ENCODE measurements around the gene ANXA2.

The ANXA2 gene

GRCh38 chr15:60397772-60398445 is at the start of gene ANXA2:
TSS of gene ANXA2 (minus strand) at chr15:60397986. CDS start at chr15:60386075, 11,911 bp downstream.
- Mint-ChIP-seq H3K27me3 (no peaks in the 10 kb centered on the region), H3K27ac (peak within 1 kb of the TSS; percentile 95), H3K9me3 (no peaks in the 10 kb centered on the region), H3K4me3 (peak within 1 kb of the TSS; percentile 80), H3K4me1 (peaks cover 31% of the 10 kb centered on the region), H3K36me3 (peaks cover 9% of the 10 kb centered on the region)
- DNase-seq (ENCODE audit: low spot score in 2 of 2) (peak; percentile 61 to 68), ATAC-seq (ENCODE audit: low read depth) (peak; percentile 77)

- peaks cover 4% of the 10 kb centered on the region for H3K4me1 Mint-ChIP-seq
- DNase-seq (ENCODE audit: low spot score in 2 of 2) (no peak), ATAC-seq (ENCODE audit: low read depth) (no peak)
- no peak overlapping the region for H3K27ac Mint-ChIP-seq
- H3K27me3 Mint-ChIP-seq: no peaks in the 10 kb centered on the region
- no peak overlapping the region for H3K4me3 Mint-ChIP-seq
- H3K36me3 Mint-ChIP-seq: peaks cover 22% of the 10 kb centered on the region
- no peaks in the 10 kb centered on the region for H3K9me3 Mint-ChIP-seq
Measured at GRCh38 chr15:60444289-60444912, 46.6 kb upstream of the ANXA2 start.

- H3K27ac Mint-ChIP-seq: no peak overlapping the region
- DNase-seq (ENCODE audit: low spot score in 2 of 2) (no peak), ATAC-seq (ENCODE audit: low read depth) (no peak)
- H3K9me3 Mint-ChIP-seq: no peaks in the 10 kb centered on the region
- peaks cover 16% of the 10 kb centered on the region for H3K36me3 Mint-ChIP-seq
- H3K4me3 Mint-ChIP-seq: no peak overlapping the region
- H3K4me1 Mint-ChIP-seq: peaks cover 4% of the 10 kb centered on the region
- no peaks in the 10 kb centered on the region for H3K27me3 Mint-ChIP-seq
Measured at GRCh38 chr15:60442763-60443162, 45.0 kb upstream of the ANXA2 start.

GRCh38 chr15:60442031-60442650 is 44.4 kb upstream of the ANXA2 start:
- no peak for DNase-seq (ENCODE audit: low spot score in 2 of 2)
- H3K36me3 Mint-ChIP-seq: peaks cover 14% of the 10 kb centered on the region
- H3K4me3 Mint-ChIP-seq: no peak overlapping the region

GRCh38 chr15:60441331-60441730 is 43.5 kb upstream of the ANXA2 start:
- ATAC-seq (ENCODE audit: low read depth): no peak
- Mint-ChIP-seq H3K4me1 (peaks cover 4% of the 10 kb centered on the region), H3K4me3 (no peak overlapping the region), H3K27ac (peak overlapping the region; percentile 62), H3K36me3 (peaks cover 12% of the 10 kb centered on the region), H3K27me3 (no peaks in the 10 kb centered on the region), H3K9me3 (no peaks in the 10 kb centered on the region)
- DNase-seq (ENCODE audit: low spot score in 2 of 2): no peak

More at GRCh38 chr15:60442031-60442650, 44.4 kb upstream of the ANXA2 start:
- Mint-ChIP-seq H3K27me3 (no peaks in the 10 kb centered on the region), H3K9me3 (no peaks in the 10 kb centered on the region), H3K27ac (no peak overlapping the region), H3K4me1 (peaks cover 4% of the 10 kb centered on the region)
- ATAC-seq (ENCODE audit: low read depth): no peak

GRCh38 chr15:60438646-60439045 is 40.9 kb upstream of the ANXA2 start:
- H3K27me3 Mint-ChIP-seq: no peaks in the 10 kb centered on the region
- H3K27ac Mint-ChIP-seq: no peak overlapping the region
- ATAC-seq (ENCODE audit: low read depth) (no peak), DNase-seq (ENCODE audit: low spot score in 2 of 2) (no peak)
- H3K9me3 Mint-ChIP-seq: no peaks in the 10 kb centered on the region
- peaks cover 18% of the 10 kb centered on the region for H3K36me3 Mint-ChIP-seq
- H3K4me3 Mint-ChIP-seq: no peak overlapping the region
- H3K4me1 Mint-ChIP-seq: peaks cover 4% of the 10 kb centered on the region

- DNase-seq (ENCODE audit: low spot score in 2 of 2): no peak
- no peaks in the 10 kb centered on the region for H3K9me3 Mint-ChIP-seq
- H3K36me3 Mint-ChIP-seq: peaks cover 17% of the 10 kb centered on the region
- no peak for ATAC-seq (ENCODE audit: low read depth)
- no peak overlapping the region for H3K4me3 Mint-ChIP-seq
- H3K4me1 Mint-ChIP-seq: peaks cover 4% of the 10 kb centered on the region
- H3K27me3 Mint-ChIP-seq: no peaks in the 10 kb centered on the region
- H3K27ac Mint-ChIP-seq: no peak overlapping the region
Measured at GRCh38 chr15:60428935-60429334, 31.1 kb upstream of the ANXA2 start.

- no peaks in the 10 kb centered on the region for H3K9me3 Mint-ChIP-seq
- no peak for DNase-seq (ENCODE audit: low spot score in 2 of 2)
- no peak overlapping the region for H3K4me3 Mint-ChIP-seq
- peaks cover 4% of the 10 kb centered on the region for H3K4me1 Mint-ChIP-seq
- no peak overlapping the region for H3K27ac Mint-ChIP-seq
- H3K27me3 Mint-ChIP-seq: no peaks in the 10 kb centered on the region
- ATAC-seq (ENCODE audit: low read depth): no peak
- peaks cover 22% of the 10 kb centered on the region for H3K36me3 Mint-ChIP-seq
Measured at GRCh38 chr15:60426870-60427508, 29.2 kb upstream of the ANXA2 start.

- no peaks in the 10 kb centered on the region for H3K9me3 Mint-ChIP-seq
- H3K36me3 Mint-ChIP-seq: peaks cover 19% of the 10 kb centered on the region
- ATAC-seq (ENCODE audit: low read depth): no peak
- no peak overlapping the region for H3K27ac Mint-ChIP-seq
- no peak overlapping the region for H3K4me3 Mint-ChIP-seq
- DNase-seq (ENCODE audit: low spot score in 2 of 2): no peak
- peaks cover 4% of the 10 kb centered on the region for H3K4me1 Mint-ChIP-seq
- no peaks in the 10 kb centered on the region for H3K27me3 Mint-ChIP-seq
Measured at GRCh38 chr15:60425461-60425860, 27.7 kb upstream of the ANXA2 start.

GRCh38 chr15:60424006-60424405 is 26.2 kb upstream of the ANXA2 start:
- Mint-ChIP-seq H3K27me3 (no peaks in the 10 kb centered on the region), H3K4me3 (no peak overlapping the region), H3K9me3 (no peaks in the 10 kb centered on the region), H3K4me1 (peaks cover 4% of the 10 kb centered on the region), H3K36me3 (peaks cover 20% of the 10 kb centered on the region), H3K27ac (peak overlapping the region; percentile 67)
- ATAC-seq (ENCODE audit: low read depth) (no peak), DNase-seq (ENCODE audit: low spot score in 2 of 2) (no peak)

GRCh38 chr15:60423537-60423936 is 25.8 kb upstream of the ANXA2 start:
- DNase-seq (ENCODE audit: low spot score in 2 of 2) (no peak), ATAC-seq (ENCODE audit: low read depth) (no peak)
- Mint-ChIP-seq H3K27ac (peak overlapping the region; percentile 67), H3K4me3 (no peak overlapping the region), H3K27me3 (no peaks in the 10 kb centered on the region), H3K36me3 (peaks cover 20% of the 10 kb centered on the region), H3K9me3 (no peaks in the 10 kb centered on the region), H3K4me1 (peaks cover 4% of the 10 kb centered on the region)

- no peak for ATAC-seq (ENCODE audit: low read depth)
- H3K27me3 Mint-ChIP-seq: no peaks in the 10 kb centered on the region
- no peaks in the 10 kb centered on the region for H3K9me3 Mint-ChIP-seq
- H3K36me3 Mint-ChIP-seq: peaks cover 14% of the 10 kb centered on the region
- H3K4me3 Mint-ChIP-seq: no peak overlapping the region
- H3K4me1 Mint-ChIP-seq: peaks cover 4% of the 10 kb centered on the region
- DNase-seq (ENCODE audit: low spot score in 2 of 2): no peak
- H3K27ac Mint-ChIP-seq: no peak overlapping the region
Measured at GRCh38 chr15:60421544-60421943, 23.8 kb upstream of the ANXA2 start.

- no peak overlapping the region for H3K4me3 Mint-ChIP-seq
- ATAC-seq (ENCODE audit: low read depth): no peak
Measured at GRCh38 chr15:60420203-60420716, 22.5 kb upstream of the ANXA2 start.

GRCh38 chr15:60419753-60420152 is 22.0 kb upstream of the ANXA2 start:
- DNase-seq (ENCODE audit: low spot score in 2 of 2) (no peak), ATAC-seq (ENCODE audit: low read depth) (no peak)
- Mint-ChIP-seq H3K4me1 (peaks cover 4% of the 10 kb centered on the region), H3K27me3 (no peaks in the 10 kb centered on the region), H3K9me3 (no peaks in the 10 kb centered on the region), H3K36me3 (peaks cover 14% of the 10 kb centered on the region), H3K27ac (no peak overlapping the region), H3K4me3 (no peak overlapping the region)

More at GRCh38 chr15:60420203-60420716, 22.5 kb upstream of the ANXA2 start:
- no peaks in the 10 kb centered on the region for H3K27me3 Mint-ChIP-seq
- H3K36me3 Mint-ChIP-seq: peaks cover 14% of the 10 kb centered on the region
- no peak for DNase-seq (ENCODE audit: low spot score in 2 of 2)
- H3K4me1 Mint-ChIP-seq: peaks cover 4% of the 10 kb centered on the region
- H3K9me3 Mint-ChIP-seq: no peaks in the 10 kb centered on the region
- H3K27ac Mint-ChIP-seq: no peak overlapping the region

Measured in memory B cell (primary cell).